HCEC 1CT (cell line): ENCODE measurements around the gene IL20RA.
"Not testable (repeated sequence)": the region's sequence is repeated elsewhere in the genome, so short reads cannot be mapped to it uniquely, and the experiment has no call there.

Experiments used
- DNase-seq: peaks from one replicate; pipeline ENCODE4 v3.0.0-alpha.2; 2017

The IL20RA gene

DNA sequence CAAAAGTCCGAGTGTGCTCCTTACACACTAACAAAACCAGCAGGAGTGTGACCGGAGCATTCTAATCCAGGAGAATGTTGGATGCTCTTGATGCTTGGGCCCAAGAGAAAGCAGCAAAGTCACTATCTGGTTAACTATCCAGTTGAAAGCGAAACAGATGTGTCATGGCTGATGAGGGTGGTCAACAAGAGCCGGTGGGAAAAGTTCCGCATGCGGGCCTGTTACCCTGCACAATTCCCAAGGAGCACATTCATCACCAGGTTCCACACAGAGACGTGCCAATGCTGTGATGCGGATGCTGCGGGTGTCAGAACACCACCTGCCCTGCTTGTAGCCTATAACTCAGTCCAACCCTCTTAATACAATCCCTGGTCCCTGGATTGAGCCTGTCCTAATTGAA, 38.7 kb downstream of the IL20RA start:
- no peak for DNase-seq

DNA sequence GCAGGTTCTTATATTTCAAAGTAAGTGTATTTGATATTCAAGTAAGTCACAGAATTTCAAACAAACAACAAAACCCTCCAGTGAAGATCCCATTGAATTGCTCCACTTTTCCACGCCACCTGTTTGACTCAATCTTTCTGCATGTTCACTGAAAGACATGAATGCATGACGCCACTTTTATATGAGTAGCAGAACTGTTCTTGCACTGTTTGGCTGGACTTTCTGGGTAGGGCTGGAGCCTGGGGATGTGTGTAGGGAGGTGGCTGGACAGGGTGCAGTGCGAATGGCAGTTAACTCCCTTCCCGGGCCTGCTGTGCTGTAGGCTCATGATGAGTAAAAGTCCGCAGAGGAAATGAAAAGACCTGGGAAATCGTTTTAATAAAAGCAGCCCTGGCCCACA, 39.7 kb downstream of the IL20RA start:
- DNase-seq, result no peak

- DNase-seq, result no peak
These were observed 42.3 kb downstream of the IL20RA start for GRCh38 chr6:137002505-137002904.

GRCh38 chr6:137001977-137002302, 42.8 kb downstream of the IL20RA start:
- DNase-seq, result no peak

GRCh38 chr6:137001299-137001976, 43.3 kb downstream of the IL20RA start:
- no peak for DNase-seq

DNA sequence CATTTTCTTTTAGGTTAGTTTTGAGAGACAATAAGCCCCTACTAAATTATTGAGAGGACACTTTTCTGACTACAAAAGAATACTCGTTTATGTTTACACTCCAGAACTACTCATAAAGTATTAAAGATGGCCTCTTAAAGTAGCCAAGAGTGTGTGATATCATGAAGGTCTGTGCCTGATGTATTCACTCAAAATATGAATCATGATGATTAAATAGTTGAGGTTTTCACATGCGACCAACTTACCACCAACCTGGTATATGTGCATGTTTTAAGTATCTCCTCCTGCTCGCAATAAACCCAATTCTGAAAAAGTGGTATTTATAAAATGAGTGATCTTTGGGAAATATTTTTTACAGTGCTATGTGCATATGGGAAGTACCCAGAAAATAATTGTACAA, 43.9 kb downstream of the IL20RA start:
- DNase-seq, result no peak

GRCh38 chr6:136995521-136995920, 49.2 kb downstream of the IL20RA start:
- no peak for DNase-seq

GRCh38 chr6:136994782-136995181, 50.0 kb downstream of the IL20RA start:
- no peak for DNase-seq

- DNase-seq, result no peak
These were observed 52.7 kb downstream of the IL20RA start for GRCh38 chr6:136992113-136992512.

DNA sequence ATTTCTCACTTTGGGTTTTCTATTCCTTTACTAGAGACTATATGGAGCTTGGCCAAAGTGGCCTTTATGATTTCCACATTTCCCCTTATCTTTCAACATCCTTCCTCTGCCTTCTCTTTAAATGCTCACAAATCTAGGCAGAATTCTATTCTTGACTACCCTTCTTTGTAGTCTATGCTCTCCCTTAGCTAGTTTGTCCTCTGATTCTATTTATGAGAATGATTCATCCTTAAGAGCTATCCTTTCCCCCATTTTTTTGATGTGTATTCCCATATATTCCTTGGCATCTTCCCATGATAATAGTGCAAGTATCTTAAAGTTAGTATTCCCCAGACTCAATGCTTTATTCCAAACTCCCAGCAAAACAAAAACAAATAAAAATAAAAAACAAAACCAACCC, 53.1 kb downstream of the IL20RA start:
- no peak for DNase-seq

GRCh38 chr6:136990754-136991153, 54.0 kb downstream of the IL20RA start:
- no peak for DNase-seq

DNA sequence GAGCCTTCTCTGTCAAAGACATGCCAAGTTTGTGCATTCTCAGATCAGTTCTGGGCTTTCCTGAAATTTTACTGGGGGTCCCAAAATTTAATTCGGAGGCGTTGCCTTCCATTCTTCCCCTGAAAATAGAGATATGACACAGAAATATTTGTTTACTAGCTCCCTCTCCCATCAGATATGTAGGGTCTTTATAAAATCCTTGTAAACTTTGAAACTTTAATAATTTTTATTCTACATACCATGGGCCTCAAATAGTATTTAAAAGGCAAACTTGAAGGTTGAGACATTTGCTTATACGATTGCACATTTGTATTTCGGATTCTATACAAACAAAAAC, 54.6 kb downstream of the IL20RA start:
- no peak for DNase-seq

DNA sequence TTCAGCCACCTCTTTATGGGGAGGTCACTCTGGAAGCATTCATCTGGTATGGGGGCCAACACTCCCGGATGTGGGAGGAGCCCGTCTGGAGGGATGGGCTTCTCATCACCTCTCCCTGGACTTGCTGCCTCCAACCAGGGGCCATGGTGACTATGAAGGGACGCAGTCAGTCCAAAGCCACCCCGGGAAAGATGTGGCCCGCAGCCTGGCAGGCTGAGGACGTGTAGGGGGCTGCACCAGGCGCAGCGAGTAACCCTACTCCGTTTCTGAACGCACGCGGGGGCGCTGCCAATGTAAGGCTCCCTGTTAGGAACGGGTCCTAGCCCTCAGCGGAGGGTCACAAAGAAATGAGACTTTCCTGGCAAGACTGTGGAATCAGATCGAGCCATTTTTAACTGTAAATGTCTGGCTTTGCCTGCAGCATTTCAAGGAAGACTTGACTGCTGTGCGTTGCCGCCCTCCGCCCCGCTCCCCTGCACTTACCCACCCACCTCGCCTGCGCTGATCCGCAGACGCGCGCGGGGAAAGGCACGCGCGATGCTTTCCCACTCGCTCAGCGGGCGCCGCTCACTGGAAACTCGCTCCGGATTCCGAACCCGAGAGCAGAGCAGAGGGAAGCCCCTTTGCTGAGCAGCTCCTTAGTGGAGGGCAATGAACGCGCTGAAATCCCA, 55.1 kb downstream of the IL20RA start:
- DNase-seq, result no peak

- DNase-seq, result no peak
These were observed 57.2 kb downstream of the IL20RA start for GRCh38 chr6:136987526-136987925.

GRCh38 chr6:136985502-136985901, 59.3 kb downstream of the IL20RA start:
- DNase-seq, result no peak

GRCh38 chr6:136984578-136984977, 60.2 kb downstream of the IL20RA start:
- DNase-seq, result no peak

DNA sequence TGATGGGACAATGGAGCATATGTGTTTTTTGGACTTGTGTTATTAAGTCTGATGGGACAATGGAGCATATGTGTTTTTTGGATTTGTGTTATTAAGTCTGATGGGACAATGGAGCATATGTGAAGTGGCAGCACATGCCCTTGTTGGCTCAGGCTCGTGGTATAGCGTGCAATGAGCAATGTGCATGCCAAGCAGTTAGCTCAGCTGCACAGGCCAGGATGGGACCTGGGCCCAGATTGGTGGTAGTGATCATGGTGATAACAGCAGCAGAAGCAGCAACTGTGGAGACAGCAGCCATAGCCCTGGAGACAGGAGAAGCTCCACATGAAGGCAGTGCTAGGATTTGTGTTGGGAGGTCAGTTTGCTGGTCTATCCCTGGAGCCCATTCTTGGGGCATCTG, 61.1 kb downstream of the IL20RA start:
- no peak for DNase-seq

DNA sequence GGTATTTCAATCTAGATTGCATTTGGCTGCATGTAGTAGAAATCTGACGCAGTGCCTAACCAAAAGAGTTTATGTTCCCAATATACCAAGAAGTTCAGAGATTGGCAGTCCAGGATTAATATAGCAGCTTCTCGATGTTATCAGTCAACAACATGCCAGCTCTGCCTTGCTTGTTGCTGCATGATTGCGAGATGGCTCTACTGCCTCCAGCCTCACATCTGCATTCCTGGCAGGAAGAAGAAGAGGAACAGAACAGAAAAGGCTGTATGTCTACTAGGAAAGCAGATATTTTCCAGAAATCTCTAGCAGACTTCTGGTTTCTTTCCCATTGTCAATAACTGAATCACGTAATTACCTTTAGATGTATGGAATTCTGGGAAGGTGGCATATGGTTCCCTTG, 61.8 kb downstream of the IL20RA start:
- DNase-seq, result no peak

DNA sequence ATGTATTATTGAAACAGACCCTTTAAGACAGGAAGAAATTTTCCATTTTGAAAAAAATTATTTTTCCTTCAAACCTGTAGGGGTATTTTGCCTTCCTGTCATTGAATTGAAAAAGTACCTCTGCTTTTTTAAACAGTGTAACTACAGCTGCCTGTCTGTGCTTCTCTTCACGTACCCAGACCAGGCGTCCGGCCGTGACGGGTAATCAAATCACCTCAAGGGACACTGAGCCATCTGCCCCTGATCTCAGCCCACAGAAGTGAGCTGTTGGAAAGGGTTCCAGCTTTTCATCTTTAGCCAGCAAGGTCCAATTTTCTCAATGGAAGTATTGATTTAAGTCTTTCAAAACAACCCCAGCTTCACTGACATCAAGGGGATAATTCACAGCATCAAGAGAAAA, 64.7 kb downstream of the IL20RA start:
- no peak for DNase-seq

- no peak for DNase-seq
These were observed 65.6 kb downstream of the IL20RA start for GRCh38 chr6:136979206-136979605.

GRCh38 chr6:136977075-136977474, 67.7 kb downstream of the IL20RA start:
- no peak for DNase-seq

DNA sequence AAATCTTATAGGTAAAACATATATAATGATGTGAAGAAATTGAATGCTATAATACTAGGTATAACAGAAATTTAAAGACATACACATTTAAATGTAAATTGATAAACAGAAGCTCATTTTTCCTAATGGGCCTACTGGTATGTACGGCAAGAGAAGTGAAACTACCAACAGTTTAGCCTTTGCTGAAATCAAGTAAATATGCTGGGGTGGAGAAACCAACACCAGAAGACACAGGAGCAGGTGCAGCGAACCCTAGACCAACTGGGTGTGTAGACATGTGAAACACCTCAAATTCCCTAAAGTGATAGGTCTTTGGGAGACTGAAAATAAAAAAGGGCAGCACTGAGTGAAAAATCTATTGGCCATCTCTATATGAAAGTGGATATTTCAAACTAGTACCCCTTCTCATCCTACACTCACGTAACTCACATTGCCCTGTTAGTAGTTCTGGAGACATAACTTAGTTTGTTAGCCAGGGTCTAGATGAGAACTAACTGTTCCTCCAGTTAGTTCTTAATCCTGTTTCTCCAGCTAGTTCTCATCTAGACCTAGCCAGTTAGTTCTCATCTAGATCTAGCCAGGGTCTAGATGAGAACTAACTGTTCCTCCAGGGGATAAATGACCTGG, 69.6 kb downstream of the IL20RA start:
- DNase-seq, result no peak

DNA sequence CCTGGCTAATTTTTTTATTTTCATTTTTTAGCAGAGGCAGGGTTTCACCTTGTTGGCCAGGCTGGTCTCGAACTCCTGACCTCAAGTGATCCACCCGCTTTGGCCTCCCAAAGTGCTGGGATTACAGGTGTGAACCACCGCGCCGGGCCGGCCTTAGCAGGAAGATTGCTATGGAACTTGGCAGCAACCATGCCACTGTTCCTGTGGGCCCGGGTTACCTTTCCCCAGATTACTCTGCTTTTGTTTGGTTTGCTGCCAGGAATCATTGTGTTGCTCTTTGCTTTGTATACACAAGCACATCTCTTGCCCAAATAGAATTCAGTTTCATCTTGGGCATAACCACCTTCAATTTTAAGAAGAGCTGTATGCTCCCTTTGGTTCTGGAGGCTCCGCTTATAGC, 71.0 kb downstream of the IL20RA start:
- DNase-seq, result not testable (repeated sequence)

DNA sequence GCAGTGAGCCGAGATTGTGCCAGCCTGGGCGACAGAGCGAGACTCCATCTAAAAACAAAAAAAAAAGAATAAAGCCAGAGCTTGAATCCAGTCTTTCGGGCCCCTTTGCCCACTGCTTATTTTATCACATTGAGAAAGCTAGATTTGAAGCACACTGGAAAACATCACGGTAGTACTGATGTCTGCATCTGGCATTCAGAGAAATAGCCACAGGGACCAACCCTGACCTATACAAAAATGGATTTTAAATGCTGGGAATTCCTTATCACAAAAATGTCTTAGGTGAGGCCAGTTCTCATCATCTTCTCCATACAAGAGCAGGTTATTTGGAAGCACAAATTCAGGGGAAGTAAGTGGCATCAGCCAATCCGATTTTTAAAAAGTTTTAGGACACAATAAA, 73.2 kb downstream of the IL20RA start:
- no peak for DNase-seq

DNA sequence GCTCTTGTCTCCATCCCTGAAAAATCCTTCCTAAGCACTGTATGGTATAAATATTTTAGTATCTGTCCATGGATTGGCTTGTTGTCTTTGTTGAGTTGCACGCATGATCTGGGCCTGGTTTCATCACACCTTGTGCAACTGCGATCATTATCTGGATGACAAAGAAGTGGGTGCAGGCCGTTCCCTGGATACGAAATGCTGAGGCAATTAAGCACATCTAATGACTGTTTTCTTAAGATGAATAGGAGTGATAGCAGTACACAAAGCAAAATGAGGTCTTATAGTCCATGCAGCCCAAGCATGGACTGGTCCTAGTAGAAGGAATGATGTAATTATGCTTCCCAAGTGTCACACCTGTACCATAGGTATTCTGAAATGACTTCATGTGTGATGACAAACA, 74.8 kb downstream of the IL20RA start:
- DNase-seq, result no peak
